HepG2 (cell line): ENCODE results near the gene CNR2.

Experiments
- CEBPB ChIP-seq: IDR thresholded peaks from 2 replicates; pipeline ENCODE4 v1.6.1; 2011; ENCODE audit warnings: low read depth, low read length, improper control_type of control experiment, borderline replicate concordance
- CTCF ChIP-seq: sonication (generic); formaldehyde crosslinking; IDR thresholded peaks from 2 replicates; pipeline ENCODE4 v1.5.0; 2020; ENCODE audit warnings: mild to moderate bottlenecking, missing genetic modification reagents, moderate library complexity
- EP300 ChIP-seq, 3 experiments: sonication (generic) in 1 of 3; formaldehyde crosslinking in 1 of 3; IDR thresholded peaks; 2 replicates each; pipeline versions ENCODE4 v1.5.1 to v1.6.1; 2011 to 2020; ENCODE audit warnings: low read depth in 2 of 3, low read length in 2 of 3, borderline replicate concordance in 1 of 3, improper control_type of control experiment in 1 of 3, mild to moderate bottlenecking in 1 of 3, missing genetic modification reagents in 1 of 3, moderate library complexity in 1 of 3
- HINFP ChIP-seq: sonication (generic); formaldehyde crosslinking; IDR thresholded peaks from 2 replicates; pipeline ENCODE4 v1.4.0; 2020; ENCODE audit warnings: low read depth, mild to moderate bottlenecking, missing genetic modification reagents
- NONO ChIP-seq, 2 experiments: fragments of 450-650 bp in 1 of 2; sonication (generic) in 1 of 2; formaldehyde crosslinking in 1 of 2; IDR thresholded peaks in 1 of 2; conservative IDR thresholded peaks in 1 of 2; 2 replicates each; pipeline versions ENCODE4 v1.6.1 to v1.8.0; 2017 to 2022; ENCODE audit warnings: mild to moderate bottlenecking in 1 of 2, missing genetic modification reagents in 1 of 2, moderate library complexity in 1 of 2
- POLR2A ChIP-seq, 2 experiments: IDR thresholded peaks; 2 replicates each; pipeline ENCODE4 v1.6.1; 2011; ENCODE audit warnings: low read depth in 2 of 2, low read length in 2 of 2, mild to moderate bottlenecking in 1 of 2, moderate library complexity in 1 of 2; ENCODE audit not compliant: insufficient read depth in 1 of 2
- ZFX ChIP-seq: sonication (generic); formaldehyde crosslinking; IDR thresholded peaks from 2 replicates; pipeline ENCODE4 v1.4.0; 2020; ENCODE audit warnings: mild to moderate bottlenecking, low read depth, missing genetic modification reagents, moderate library complexity
- ZNF235 ChIP-seq: sonication (generic); formaldehyde crosslinking; IDR thresholded peaks from 2 replicates; pipeline ENCODE4 v1.8.1; 2023; ENCODE audit warnings: mild to moderate bottlenecking, missing genetic modification reagents, borderline replicate concordance
- ZNF337 ChIP-seq: sonication (generic); formaldehyde crosslinking; IDR thresholded peaks from 2 replicates; pipeline ENCODE4 v1.5.1; 2020; ENCODE audit warnings: missing genetic modification reagents, low read depth, mild to moderate bottlenecking, borderline replicate concordance
- ZNF350 ChIP-seq: sonication (generic); formaldehyde crosslinking; IDR thresholded peaks from 2 replicates; pipeline ENCODE4 v1.4.0; 2020; ENCODE audit warnings: mild to moderate bottlenecking, low read depth, missing genetic modification reagents, borderline replicate concordance
- ZSCAN20 ChIP-seq: sonication (generic); formaldehyde crosslinking; IDR thresholded peaks from 2 replicates; pipeline ENCODE4 v1.4.0; 2020; ENCODE audit warnings: missing genetic modification reagents, mild to moderate bottlenecking, borderline replicate concordance
- TF ChIP-seq, protein P1 (sequence below): sonication (generic); formaldehyde crosslinking; IDR thresholded peaks from 2 replicates; pipeline ENCODE4 v1.4.0; 2020; ENCODE audit warnings: missing genetic modification reagents
- TF ChIP-seq, protein P2 (sequence below): sonication (generic); formaldehyde crosslinking; IDR thresholded peaks from 2 replicates; pipeline ENCODE4 v1.8.0; 2022; ENCODE audit warnings: missing genetic modification reagents, mild to moderate bottlenecking, borderline replicate concordance

- no peak for TF ChIP-seq CTCF
- no peak for TF ChIP-seq ZFX (CRISPR knock-in tag)
- no peak for TF ChIP-seq EP300 (IDR thresholded peaks at IDR 0.05; ENCODE audit: low read depth in 2 of 2, low read length in 2 of 2)
- TF ChIP-seq EP300 (CRISPR knock-in tag; IDR thresholded peaks at IDR 0.05; ENCODE audit: borderline replicate concordance): no peak
- TF ChIP-seq ZNF235 (CRISPR knock-in tag): no peak
- no peak for TF ChIP-seq ZSCAN20
- TF ChIP-seq CEBPB: no peak
- TF ChIP-seq HINFP (CRISPR knock-in tag): no peak
- no peak for TF ChIP-seq ZNF350 (CRISPR knock-in tag)
- TF ChIP-seq NONO (IDR thresholded peaks at IDR 0.05): no peak
- no peak for TF ChIP-seq NONO (CRISPR knock-in tag; conservative IDR thresholded peaks at IDR 0.05)
- no peak for TF ChIP-seq ZNF337 (CRISPR knock-in tag)
- no peak for TF ChIP-seq POLR2A (IDR thresholded peaks at IDR 0.05; ENCODE audit: insufficient read depth in 1 of 2, low read depth in 2 of 2, low read length in 2 of 2)
- TF ChIP-seq, protein P1, sequence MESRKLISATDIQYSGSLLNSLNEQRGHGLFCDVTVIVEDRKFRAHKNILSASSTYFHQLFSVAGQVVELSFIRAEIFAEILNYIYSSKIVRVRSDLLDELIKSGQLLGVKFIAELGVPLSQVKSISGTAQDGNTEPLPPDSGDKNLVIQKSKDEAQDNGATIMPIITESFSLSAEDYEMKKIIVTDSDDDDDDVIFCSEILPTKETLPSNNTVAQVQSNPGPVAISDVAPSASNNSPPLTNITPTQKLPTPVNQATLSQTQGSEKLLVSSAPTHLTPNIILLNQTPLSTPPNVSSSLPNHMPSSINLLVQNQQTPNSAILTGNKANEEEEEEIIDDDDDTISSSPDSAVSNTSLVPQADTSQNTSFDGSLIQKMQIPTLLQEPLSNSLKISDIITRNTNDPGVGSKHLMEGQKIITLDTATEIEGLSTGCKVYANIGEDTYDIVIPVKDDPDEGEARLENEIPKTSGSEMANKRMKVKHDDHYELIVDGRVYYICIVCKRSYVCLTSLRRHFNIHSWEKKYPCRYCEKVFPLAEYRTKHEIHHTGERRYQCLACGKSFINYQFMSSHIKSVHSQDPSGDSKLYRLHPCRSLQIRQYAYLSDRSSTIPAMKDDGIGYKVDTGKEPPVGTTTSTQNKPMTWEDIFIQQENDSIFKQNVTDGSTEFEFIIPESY (CRISPR knock-in tag): no peak
- TF ChIP-seq, protein P2, sequence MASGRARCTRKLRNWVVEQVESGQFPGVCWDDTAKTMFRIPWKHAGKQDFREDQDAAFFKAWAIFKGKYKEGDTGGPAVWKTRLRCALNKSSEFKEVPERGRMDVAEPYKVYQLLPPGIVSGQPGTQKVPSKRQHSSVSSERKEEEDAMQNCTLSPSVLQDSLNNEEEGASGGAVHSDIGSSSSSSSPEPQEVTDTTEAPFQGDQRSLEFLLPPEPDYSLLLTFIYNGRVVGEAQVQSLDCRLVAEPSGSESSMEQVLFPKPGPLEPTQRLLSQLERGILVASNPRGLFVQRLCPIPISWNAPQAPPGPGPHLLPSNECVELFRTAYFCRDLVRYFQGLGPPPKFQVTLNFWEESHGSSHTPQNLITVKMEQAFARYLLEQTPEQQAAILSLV (CRISPR knock-in tag): no peak
These were observed 2.3 kb upstream of the CNR2 start for GRCh38 chr1:23915466-23915865.
